Prostate gland (tissue), 2 donors: Measurements from ENCODE around the gene ADGRL3.

Experiments
- POLR2AphosphoS5 ChIP-seq: sonication (generic); formaldehyde crosslinking; IDR thresholded peaks from one replicate; pipeline ENCODE4 v1.6.1; 2017; ENCODE audit warnings: antibody characterized with exemption
- TF ChIP-seq, protein P1 (sequence below), 4 experiments: fragments of 200-600 bp in 2 of 4; fragments of 450-650 bp in 2 of 4; sonication (generic) in 2 of 4; IDR thresholded peaks; 1 replicate in 3 of 4; 2 replicates in 1 of 4; pipeline ENCODE4 v1.5.1; 2016 to 2019; ENCODE audit warnings: antibody characterized with exemption in 4 of 4, mild to moderate bottlenecking in 2 of 4, moderate library complexity in 2 of 4

DNA sequence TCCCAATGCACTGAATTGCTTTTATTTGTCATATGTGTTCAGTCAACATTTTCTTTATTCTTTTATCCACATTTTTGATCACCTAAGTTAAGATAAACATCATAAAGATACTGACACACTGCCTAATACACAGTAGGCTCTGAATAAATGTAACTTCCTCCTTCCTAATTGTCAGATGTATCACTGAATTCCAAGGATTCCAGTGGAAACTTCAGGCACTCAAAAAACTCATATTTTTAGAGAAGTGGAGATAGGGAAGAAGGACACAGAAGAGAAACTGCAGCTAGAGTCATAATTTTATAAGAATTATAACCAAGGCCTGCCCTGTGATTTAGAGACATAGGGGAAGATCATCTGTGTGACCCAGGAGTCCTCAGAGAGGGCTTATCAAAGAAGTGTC lies 753.3 kb downstream of the ADGRL3 start:
- TF ChIP-seq POLR2AphosphoS5, result no peak
- TF ChIP-seq, protein P1, sequence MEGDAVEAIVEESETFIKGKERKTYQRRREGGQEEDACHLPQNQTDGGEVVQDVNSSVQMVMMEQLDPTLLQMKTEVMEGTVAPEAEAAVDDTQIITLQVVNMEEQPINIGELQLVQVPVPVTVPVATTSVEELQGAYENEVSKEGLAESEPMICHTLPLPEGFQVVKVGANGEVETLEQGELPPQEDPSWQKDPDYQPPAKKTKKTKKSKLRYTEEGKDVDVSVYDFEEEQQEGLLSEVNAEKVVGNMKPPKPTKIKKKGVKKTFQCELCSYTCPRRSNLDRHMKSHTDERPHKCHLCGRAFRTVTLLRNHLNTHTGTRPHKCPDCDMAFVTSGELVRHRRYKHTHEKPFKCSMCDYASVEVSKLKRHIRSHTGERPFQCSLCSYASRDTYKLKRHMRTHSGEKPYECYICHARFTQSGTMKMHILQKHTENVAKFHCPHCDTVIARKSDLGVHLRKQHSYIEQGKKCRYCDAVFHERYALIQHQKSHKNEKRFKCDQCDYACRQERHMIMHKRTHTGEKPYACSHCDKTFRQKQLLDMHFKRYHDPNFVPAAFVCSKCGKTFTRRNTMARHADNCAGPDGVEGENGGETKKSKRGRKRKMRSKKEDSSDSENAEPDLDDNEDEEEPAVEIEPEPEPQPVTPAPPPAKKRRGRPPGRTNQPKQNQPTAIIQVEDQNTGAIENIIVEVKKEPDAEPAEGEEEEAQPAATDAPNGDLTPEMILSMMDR (IDR thresholded peaks at IDR 0.05), result no peak
